Type B pancreatic cell (in vitro differentiated cells): Measurements from ENCODE around the gene DEDD. TPM values are rescaled to one million over a fixed set of nuclear protein-coding genes. Genes with fewer than 3 reads are reported as not detected.

ENCODE experiments used
- DNase-seq: peaks from one replicate; pipeline ENCODE4 v3.0.0; 2021; ENCODE audit warnings: mixed read lengths; ENCODE audit not compliant: unreplicated experiment; ENCODE audit errors: extremely low spot score
- H3K27ac Mint-ChIP-seq: 2 replicates; pipeline ENCODE4 v1.8.0; 2021; ENCODE audit warnings: mild to moderate bottlenecking, mixed read lengths
- H3K27me3 Mint-ChIP-seq: 2 replicates; pipeline ENCODE4 v1.8.0; 2021; ENCODE audit warnings: mixed read lengths
- H3K36me3 Mint-ChIP-seq: 2 replicates; pipeline ENCODE4 v1.8.0; 2021; ENCODE audit warnings: mixed read lengths
- H3K4me1 Mint-ChIP-seq: one replicate; pipeline ENCODE4 v1.8.0; 2021; ENCODE audit warnings: mixed read lengths; ENCODE audit not compliant: unreplicated experiment
- H3K4me3 Mint-ChIP-seq: 2 replicates; pipeline ENCODE4 v1.8.0; 2021; ENCODE audit warnings: mild to moderate bottlenecking, mixed read lengths
- H3K9me3 Mint-ChIP-seq: 2 replicates; pipeline ENCODE4 v1.8.0; 2021; ENCODE audit warnings: mixed read lengths
- total RNA-seq: library from RNA; stranded (reverse); gene quantifications from 2 replicates; pipeline ENCODE4 v1.2.1, GENCODE V29; 2021; ENCODE audit warnings: low replicate concordance
- TF ChIP-seq, protein P1 (sequence below): fragments of 200-600 bp; sonication (generic); conservative IDR thresholded peaks from 2 replicates; pipeline ENCODE4 v1.5.0; 2021; ENCODE audit warnings: antibody characterized with exemption, mild to moderate bottlenecking

DEDD gene
- total RNA-seq, 1 donor from 2014 or later, result 41.0 TPM

DNA sequence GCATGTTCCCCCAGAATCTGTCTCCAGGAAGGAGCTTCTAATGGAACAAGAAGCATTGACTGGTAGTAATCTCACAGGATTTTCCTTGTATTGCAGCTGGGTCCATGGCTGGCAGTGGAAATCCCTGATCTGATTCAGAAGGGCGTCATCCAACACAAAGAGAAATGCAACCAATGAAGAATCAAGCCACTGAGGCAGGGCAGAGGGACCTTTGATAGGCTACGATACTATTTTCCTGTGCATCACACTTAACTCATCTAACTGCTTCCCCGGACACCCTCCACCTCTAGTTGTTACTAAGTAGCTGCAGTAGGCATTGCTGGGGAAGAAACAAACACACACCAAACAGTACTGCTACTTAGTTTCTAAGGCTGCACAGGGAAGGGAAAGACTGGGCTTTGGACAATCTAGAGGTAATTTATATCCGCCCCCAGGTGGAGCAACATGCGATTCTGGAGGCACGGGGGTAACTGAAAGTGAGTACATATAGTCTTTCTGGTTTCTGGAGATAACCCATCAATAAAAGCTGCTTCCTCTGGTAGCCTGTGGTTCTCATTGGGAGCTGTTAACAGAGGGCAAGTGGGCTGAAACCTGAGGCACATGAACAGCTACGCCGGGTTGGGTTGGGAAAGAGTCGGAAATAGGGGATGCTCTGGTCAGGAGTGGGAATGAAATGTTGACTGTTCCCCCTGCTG lies 26.0 kb upstream of the DEDD start:
- H3K27ac Mint-ChIP-seq, result peak overlapping the region; percentile 93
- no peak for DNase-seq
- peak overlapping the region; percentile 95 for H3K4me3 Mint-ChIP-seq
- H3K9me3 Mint-ChIP-seq, result no peaks in the 10 kb centered on the region
- H3K36me3 Mint-ChIP-seq, result peaks cover 7% of the 10 kb centered on the region
- H3K27me3 Mint-ChIP-seq, result no peaks in the 10 kb centered on the region
- TF ChIP-seq, protein P1, sequence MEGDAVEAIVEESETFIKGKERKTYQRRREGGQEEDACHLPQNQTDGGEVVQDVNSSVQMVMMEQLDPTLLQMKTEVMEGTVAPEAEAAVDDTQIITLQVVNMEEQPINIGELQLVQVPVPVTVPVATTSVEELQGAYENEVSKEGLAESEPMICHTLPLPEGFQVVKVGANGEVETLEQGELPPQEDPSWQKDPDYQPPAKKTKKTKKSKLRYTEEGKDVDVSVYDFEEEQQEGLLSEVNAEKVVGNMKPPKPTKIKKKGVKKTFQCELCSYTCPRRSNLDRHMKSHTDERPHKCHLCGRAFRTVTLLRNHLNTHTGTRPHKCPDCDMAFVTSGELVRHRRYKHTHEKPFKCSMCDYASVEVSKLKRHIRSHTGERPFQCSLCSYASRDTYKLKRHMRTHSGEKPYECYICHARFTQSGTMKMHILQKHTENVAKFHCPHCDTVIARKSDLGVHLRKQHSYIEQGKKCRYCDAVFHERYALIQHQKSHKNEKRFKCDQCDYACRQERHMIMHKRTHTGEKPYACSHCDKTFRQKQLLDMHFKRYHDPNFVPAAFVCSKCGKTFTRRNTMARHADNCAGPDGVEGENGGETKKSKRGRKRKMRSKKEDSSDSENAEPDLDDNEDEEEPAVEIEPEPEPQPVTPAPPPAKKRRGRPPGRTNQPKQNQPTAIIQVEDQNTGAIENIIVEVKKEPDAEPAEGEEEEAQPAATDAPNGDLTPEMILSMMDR, result no peak
- peaks cover 47% of the 10 kb centered on the region for H3K4me1 Mint-ChIP-seq

DNA sequence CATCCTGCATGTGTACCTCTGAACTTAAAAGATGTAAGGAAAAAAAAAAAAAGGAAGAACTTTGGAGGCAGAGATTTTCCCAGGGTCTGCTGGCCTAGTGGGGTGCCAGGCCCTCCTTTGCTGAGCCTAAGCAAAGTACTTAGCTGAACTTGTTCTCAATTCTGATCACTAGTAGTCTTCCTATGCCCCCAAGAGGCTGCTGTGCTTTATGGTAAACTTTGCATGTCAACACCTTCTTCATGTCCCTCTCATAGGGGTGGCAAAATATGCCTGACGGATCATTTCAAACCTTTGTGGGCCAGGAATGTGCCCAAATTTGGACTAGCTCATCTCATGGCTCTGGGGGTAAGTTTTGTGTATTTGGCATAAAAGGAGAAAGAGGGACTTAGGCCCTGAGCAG lies 25.4 kb upstream of the DEDD start:
- Mint-ChIP-seq H3K27me3 (no peaks in the 10 kb centered on the region), H3K27ac (peak overlapping the region; percentile 93), H3K36me3 (peaks cover 1% of the 10 kb centered on the region), H3K9me3 (no peaks in the 10 kb centered on the region), H3K4me3 (peak overlapping the region; percentile 95), H3K4me1 (peaks cover 41% of the 10 kb centered on the region)
- TF ChIP-seq, protein P1, result no peak
- DNase-seq, result no peak

DNA sequence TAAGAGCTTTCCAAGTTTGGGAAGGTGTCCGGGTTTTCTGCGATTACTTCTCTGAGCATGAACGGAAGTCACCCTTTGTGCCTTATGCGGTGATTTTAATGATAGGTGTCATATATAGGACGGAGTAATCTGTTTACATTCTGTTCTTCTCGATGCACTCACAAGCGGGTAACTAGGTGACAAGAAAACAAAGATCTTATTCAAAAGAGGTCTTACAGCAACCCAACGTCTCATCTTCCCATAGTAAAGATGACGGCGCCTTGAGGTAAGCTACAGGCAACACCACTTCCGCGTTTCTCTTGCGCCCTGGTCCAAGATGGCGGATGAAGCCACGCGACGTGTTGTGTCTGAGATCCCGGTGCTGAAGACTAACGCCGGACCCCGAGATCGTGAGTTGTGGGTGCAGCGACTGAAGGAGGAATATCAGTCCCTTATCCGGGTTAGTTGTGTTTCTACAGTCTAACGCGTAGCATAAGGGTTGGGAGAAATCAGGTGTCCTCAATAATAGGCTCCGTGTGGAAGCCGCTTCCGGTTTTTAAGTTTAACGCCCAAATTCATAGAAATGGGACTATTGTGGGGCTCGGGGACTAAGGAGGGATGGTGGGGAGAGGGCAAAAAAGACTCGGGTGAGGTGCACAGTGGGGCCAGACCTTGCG lies 21.3 kb upstream of the DEDD start, which contains the start of gene UFC1:
TSS of gene UFC1 (plus strand) at position 297 of the 656 bp plus-strand sequence. CDS start at position 317, 20 bp downstream.
- H3K4me3 Mint-ChIP-seq, result peak within 1 kb of the TSS; percentile 99
- peaks cover 22% of the 10 kb centered on the region for H3K4me1 Mint-ChIP-seq
- no peaks in the 10 kb centered on the region for H3K27me3 Mint-ChIP-seq
- H3K36me3 Mint-ChIP-seq, result no peaks in the 10 kb centered on the region
- H3K9me3 Mint-ChIP-seq, result no peaks in the 10 kb centered on the region
- TF ChIP-seq, protein P1, result no peak
- DNase-seq, result no peak
- peak within 1 kb of the TSS; percentile 100 for H3K27ac Mint-ChIP-seq

DNA sequence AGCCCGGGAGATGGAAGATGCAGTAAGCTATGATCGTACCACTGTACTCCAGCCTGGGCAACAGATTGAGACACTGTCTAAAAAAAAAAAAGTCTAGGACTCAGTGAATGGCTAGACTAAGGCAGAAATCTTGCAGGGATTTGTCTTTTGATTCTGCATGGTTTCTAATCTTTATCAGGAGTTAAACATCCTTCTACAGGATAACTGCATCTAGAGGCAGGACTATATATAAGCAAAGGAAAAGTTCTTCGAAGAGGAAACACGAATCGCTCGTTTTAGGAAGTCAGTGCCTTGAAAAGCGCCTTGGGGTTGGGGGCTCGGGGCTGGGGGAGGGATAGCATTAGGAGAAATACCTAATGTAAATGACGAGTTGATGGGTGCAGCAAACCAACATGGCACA lies 20.7 kb upstream of the DEDD start:
- H3K36me3 Mint-ChIP-seq, result no peaks in the 10 kb centered on the region

DNA sequence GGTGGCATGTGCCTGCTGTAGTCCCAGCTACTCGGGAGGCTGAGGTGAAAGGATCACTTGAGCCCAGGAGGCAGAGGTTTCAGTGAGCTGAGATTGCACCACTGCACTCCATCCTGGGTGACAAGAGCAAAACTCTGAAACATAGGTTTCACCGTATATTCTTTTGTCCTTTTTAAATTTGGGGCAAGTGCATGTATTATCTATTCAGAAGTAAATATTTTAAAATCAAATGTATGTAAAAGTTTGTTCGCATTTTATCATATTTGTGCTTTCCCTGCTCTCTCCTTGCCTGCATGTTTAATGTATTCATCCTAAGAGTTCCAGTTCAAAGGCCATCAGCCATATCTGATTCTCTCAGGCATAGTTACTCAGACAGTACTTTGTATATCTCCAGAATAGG lies 13.4 kb upstream of the DEDD start:
- H3K9me3 Mint-ChIP-seq, result no peaks in the 10 kb centered on the region
- no peak overlapping the region for H3K27ac Mint-ChIP-seq
- H3K4me3 Mint-ChIP-seq, result no peak overlapping the region
- no peak for DNase-seq
- no peaks in the 10 kb centered on the region for H3K27me3 Mint-ChIP-seq
- TF ChIP-seq, protein P1, result no peak
- H3K4me1 Mint-ChIP-seq, result no peaks in the 10 kb centered on the region
- no peaks in the 10 kb centered on the region for H3K36me3 Mint-ChIP-seq

More for the DNA sequence above, 20.7 kb upstream of the DEDD start:
- Mint-ChIP-seq H3K27ac (peak overlapping the region; percentile 100), H3K4me1 (peaks cover 19% of the 10 kb centered on the region), H3K4me3 (peak overlapping the region; percentile 99), H3K9me3 (no peaks in the 10 kb centered on the region), H3K27me3 (no peaks in the 10 kb centered on the region)
- no peak for DNase-seq
- TF ChIP-seq, protein P1, result no peak
